ENCODE results near the gene KCTD5. TPM values are rescaled to one million over a fixed set of nuclear protein-coding genes. Genes with fewer than 3 reads are reported as not detected.
A peak's percentile ranks its signal among the peaks of the same experiment; 100 is the strongest.
"Not testable (repeated sequence)": the region's sequence is repeated elsewhere in the genome, so short reads cannot be mapped to it uniquely, and the experiment has no call there.

The KCTD5 gene, protein sequence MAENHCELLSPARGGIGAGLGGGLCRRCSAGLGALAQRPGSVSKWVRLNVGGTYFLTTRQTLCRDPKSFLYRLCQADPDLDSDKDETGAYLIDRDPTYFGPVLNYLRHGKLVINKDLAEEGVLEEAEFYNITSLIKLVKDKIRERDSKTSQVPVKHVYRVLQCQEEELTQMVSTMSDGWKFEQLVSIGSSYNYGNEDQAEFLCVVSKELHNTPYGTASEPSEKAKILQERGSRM
- total RNA-seq, result 10 to 100 TPM; 13.5 to 14.3 TPM
- long read RNA-seq, donor 1, partial matches to known transcripts, result 1 of 8 reads
- long read RNA-seq, donor 1, other reads (novel, unspliced or antisense), result 3 of 8 reads
- long read RNA-seq, donor 2, partial matches to known transcripts, result 0 of 6 reads
- long read RNA-seq, donor 2, other reads (novel, unspliced or antisense), result 4 of 6 reads

DNA sequence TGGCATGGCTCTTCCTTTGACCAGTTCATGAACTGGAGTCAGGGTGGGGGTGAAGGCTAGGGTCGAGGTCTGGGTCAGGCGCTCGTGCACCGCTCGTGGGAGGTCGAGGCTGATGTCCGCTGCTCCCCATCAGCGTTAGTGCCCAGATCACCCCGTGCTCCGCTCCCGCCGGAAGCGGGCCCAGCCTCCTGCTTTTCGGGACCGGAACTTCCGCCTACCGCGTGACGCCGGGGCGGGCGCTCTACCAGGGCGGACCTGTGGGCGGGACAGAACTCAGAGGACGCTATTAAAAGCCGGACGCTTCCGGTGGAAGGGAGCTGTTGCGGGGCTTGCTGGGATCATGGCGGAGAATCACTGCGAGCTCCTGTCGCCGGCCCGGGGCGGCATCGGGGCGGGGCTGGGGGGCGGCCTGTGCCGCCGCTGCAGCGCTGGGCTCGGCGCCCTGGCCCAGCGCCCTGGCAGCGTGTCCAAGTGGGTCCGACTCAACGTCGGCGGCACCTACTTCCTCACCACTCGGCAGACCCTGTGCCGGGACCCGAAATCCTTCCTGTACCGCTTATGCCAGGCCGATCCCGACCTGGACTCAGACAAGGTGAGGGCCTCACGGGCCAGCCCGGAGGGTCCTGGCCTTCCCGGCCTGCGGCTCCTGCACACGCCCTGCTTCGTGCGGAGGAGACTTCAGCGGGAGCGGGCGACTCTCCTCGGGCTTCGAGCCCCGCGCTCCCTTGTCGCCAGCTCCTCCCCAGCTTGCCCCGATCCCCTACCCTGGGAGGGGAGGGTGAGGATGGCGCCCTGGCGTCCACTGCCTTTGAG is at the start of gene KCTD5:
Gene KCTD5 (plus strand): TSS at position 315 of the 813 bp plus-strand sequence. CDS start 26 bp downstream, at position 341.
- intact Hi-C loops (cut with DNase I), result no loop called here
- peak; percentile 99 for DNase-seq (ENCODE audit: low spot score)

DNA sequence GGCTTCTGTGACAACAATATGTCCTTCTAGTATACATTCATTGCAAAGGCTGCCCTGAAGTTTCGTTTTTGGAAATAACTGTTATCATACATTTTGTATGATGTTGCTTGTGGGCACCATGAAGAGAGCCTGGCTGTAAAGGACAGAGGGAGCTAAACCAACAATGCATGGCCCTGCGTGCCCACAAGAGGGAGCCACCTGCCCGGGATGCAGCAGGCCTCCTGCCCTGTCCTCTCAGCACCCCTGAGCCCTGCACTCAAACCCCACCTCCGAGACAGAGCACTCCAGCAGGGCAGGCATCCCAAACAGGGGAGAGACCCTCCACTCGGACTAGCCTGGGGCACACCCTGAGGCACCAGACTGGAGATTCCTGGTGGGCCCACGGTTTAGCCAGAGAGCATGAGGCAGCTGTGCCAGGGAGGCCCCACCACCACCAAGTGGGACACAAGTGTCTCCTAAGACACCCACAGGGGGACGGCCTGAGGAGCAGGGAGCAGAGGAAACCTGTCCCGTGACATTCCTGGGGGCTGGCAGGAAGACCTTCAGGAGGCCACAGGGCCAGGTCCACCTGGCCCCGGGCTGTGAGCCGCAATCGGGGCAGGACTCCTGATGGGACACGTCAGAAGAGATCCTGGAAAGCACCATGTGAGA is 43.1 kb upstream of the KCTD5 start:
- peak; percentile 87 for DNase-seq (ENCODE audit: low spot score)
- intact Hi-C loops (cut with DNase I), result not testable (repeated sequence)

DNA sequence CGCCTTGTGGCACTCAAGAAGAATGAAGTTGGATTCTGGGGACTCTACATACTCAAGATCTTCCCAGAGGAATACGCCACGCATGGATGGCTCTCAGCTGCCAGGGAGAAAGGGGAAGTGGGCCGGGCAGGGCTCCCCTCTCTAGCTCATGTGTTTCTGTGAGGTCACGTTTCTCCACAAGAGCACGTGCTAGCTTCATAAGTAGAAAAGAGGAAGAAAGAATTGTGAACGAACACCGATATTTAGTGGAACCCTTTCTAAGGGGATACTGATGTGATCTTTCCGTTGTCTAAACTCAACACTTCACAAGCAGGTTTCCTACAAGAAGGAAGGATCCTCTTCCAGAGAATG is 42.6 kb upstream of the KCTD5 start:
- DNase-seq (ENCODE audit: low spot score); intact Hi-C loops (cut with DNase I): not testable (repeated sequence)

DNA sequence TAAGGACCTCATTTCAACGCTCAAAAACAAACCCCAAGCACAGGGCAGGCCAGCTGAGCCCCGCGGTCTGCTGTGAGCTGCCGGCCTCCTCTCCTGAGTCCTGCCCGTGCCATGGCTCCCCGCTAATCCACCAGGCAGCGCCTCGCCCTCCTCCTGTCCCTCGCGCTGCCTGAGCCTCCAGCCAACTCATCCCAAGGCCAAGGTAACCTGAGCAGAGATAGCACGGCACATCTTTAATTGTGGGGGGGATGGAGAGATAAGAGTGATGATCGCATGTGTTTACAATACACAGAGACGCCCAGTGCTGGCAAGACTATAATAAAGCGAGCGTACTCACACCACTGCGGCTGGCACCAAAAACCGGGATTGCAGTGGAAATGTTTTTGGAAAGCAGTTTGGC is 39.8 kb upstream of the KCTD5 start:
- DNase-seq (ENCODE audit: low spot score); intact Hi-C loops (cut with DNase I): not testable (repeated sequence)

DNA sequence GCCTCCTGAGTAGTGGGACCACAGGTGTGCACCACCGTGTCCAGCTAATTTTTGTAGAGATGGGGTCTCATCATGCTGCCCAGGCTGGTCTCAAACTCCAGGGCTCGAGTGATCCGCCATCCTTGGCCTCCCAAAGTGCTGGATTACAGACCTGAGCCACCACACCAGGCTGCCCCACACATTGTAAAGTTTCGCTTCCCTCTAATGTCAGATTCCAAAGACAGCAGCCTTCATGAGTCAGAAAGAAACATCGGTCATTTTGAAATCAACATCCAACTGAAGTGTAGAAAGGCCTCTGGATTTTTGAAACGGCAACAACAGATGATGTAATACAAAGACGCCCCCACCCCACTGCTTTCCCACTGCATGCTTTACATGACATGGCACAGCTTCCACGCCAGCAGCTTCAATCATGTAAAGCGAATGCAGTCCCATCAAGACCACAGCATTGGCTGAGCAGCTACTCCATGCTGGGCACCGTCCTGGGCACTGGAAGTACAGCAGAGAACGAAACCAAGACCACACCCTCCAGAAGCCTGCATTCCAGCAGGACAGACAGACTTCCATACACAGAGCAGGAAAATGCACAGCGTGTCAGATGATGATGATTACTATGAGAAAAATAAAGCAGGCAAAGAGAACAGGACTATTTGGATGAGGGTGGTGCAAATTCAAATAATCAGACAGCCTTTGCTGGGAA is 37.4 kb upstream of the KCTD5 start:
- intact Hi-C loops (cut with DNase I), result not testable (repeated sequence)

DNA sequence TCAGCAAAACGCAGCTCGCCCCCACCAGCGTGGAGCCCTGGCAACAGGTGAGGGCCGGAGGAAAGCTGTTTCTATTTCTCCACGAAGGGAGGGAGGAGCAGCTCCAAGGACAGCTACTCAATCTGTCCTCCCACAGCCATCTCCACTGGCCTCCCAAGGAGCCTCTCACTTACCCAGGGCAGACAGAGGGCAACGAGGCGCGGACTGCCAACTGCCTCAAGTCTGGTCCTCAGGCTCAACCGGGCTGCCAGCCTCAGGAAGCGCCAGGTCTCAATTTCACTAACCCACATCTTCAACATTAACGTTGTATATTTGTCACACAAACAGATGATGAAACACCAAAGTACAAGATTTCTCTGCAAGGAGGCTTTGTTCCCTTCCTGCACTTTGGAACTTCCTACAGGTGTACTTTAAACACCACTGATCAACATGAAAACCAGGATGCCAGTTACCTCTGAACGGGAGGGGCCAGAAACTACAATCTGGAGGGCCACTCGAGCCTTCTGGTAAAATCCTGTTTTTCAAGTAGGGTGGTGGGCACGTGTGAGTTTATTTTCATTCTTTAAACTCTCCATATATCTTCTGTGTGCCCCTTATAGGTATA is 31.0 kb upstream of the KCTD5 start:
- DNase-seq (ENCODE audit: low spot score); intact Hi-C loops (cut with DNase I): not testable (repeated sequence)

More for the DNA sequence above, 37.4 kb upstream of the KCTD5 start:
- not testable (repeated sequence) for DNase-seq (ENCODE audit: low spot score)

DNA sequence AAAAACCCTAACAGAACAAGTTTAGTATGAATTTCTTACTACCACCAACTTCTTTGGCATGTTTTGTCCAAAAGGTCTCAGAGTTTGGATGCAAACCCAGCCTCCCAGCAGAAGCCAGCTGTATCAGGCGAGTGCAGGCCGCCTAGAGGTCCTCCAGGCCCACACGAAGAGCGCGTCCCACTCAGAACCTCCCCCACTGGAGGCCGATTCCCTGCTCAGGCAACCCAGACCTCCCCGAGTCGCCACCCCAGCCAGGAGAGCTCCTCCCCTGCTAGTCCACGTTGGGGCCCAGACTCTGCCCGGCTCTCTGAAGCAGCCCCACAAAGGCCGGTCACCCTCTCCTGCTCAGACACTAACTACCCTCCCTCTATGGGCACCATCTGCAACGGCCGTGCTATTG is 28.4 kb upstream of the KCTD5 start:
- intact Hi-C loops (cut with DNase I); DNase-seq (ENCODE audit: low spot score): not testable (repeated sequence)

DNA sequence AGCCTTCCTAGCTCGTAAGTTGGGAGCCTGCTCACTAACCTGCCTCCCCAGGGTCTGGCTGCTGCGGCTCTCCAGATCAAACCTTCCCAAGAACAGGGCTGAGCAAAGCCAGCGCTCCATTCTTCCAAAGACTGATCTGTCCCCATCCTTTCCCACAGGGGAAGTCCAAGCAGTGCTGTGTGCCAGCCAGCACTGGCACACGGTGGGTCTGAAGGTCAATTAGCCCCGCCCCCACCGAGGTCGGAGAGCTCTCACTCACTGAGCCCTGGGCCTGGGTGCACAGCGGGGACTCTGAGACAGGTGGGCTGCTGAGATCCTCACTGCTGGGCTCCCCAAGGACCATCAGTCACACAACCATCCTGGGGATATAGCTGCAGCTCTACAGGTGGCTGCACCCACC is 27.4 kb upstream of the KCTD5 start:
- DNase-seq (ENCODE audit: low spot score); intact Hi-C loops (cut with DNase I): not testable (repeated sequence)

DNA sequence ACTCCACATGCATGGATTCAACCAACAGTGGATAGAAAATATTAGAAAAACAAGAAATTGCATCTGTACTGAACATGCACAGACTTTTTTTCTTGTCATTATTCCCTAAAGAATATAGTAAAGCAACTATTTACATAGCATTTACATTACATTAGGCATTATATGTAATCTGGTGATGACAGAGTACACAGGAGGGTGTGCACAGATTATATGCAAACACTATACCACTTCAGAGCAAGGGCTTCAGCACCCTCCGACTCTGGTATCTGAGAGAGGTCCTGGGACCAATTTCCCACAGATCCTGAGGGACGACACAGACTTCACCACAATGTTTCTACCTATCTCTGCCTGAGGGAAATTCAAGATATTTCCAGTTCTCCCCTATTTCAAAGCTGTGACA is 25.3 kb upstream of the KCTD5 start:
- intact Hi-C loops (cut with DNase I), result no loop called here

DNA sequence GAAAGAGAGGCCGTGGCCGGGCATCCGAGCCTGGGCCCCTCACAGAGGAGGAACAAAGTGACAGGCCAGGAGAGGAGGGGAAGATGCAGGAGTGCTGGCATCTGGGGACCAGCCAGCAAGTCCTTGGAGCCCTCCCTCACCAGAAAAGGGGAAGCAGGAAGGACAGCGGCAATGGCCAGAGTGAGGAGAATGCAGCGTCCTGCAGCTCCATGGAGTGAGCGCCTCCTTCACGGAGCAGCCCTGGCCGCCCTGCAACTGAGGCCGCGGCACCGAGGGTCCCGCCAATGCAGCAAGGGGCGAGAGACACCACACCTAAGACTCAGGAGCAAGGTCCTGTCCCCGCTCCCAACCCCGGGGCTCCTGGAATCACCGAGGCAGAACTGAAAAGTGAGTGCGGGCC is 24.5 kb upstream of the KCTD5 start:
- DNase-seq (ENCODE audit: low spot score); intact Hi-C loops (cut with DNase I): not testable (repeated sequence)

More for the DNA sequence above, 25.3 kb upstream of the KCTD5 start:
- DNase-seq (ENCODE audit: low spot score), result no peak

DNA sequence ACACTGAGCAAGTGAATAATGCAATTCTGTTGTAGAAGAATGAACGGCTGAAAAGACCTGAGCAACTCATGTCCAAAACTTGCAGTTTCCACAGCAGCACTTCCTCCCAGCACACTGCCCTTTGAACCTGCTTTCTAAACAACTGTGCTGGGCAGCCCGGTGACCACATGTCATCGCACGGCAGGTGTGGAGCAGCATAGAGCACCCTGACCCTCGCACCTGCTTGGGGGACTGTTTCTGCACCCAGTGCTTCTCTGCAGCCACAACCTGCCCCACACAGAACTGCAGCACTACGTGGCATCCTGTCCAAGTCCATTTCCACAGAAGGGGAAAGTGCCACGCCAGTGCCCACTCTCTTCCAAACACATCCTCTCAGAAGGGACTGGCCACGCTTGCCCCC is 22.8 kb upstream of the KCTD5 start:
- DNase-seq (ENCODE audit: low spot score); intact Hi-C loops (cut with DNase I): not testable (repeated sequence)

DNA sequence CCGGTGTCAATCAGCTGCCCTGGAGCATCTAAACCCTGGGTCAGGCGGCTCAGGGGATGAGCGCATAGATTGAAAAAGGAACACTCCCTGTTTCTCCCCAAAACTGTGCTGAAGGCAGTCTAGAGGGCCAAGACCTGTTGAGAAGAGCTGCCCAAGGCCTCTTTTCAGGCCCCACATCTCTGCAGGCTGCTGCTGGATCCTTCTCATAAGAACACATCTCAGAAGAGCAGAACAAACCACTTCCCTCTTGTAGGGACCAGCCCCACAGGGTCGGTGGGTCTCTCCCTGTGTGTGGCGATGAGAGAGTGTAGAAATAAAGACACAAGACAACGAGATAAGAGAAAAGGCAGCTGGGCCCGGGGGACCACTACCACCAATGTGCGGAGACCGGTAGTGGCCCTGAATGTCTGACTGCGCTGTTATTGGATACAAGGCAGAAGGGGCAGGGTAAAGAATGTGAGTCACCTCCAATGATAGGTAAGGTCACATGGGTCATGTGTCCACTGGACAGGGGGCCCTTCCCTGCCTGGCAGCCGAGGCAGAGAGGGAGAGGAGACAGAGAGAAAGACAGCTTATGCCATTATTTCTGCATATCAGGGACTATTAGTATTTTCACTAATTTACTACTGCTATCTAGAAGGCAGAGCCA is 22.2 kb upstream of the KCTD5 start:
- intact Hi-C loops (cut with DNase I); DNase-seq (ENCODE audit: low spot score): not testable (repeated sequence)

DNA sequence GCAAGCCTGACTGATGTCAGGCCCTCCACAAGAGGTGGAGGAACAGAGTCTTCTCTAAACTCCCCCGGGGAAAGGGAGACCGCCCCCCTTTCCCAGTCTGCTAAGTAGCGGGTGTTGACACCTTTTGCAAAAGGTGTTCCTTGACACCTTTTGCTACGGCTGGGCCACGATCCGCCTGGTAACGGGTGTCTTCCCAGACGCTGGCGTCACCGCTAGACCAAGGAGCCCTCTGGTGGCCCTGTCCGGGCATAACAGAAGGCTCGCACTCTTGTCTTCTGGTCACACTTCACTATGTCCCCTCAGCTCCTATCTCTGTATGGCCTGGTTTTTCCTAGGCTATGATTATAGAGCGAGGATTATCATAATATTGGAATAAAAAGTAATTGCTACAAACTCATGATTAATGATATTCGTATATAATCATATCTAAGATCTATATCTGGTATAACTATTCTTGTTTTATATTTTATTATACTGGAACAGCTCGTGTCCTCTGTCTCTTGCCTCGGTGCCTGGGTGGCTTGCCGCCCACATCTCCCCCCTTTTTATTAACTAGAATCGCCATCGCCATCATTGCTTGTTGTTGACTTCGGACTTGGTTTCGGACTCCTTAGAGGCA is 21.5 kb upstream of the KCTD5 start:
- intact Hi-C loops (cut with DNase I); DNase-seq (ENCODE audit: low spot score): not testable (repeated sequence)

DNA sequence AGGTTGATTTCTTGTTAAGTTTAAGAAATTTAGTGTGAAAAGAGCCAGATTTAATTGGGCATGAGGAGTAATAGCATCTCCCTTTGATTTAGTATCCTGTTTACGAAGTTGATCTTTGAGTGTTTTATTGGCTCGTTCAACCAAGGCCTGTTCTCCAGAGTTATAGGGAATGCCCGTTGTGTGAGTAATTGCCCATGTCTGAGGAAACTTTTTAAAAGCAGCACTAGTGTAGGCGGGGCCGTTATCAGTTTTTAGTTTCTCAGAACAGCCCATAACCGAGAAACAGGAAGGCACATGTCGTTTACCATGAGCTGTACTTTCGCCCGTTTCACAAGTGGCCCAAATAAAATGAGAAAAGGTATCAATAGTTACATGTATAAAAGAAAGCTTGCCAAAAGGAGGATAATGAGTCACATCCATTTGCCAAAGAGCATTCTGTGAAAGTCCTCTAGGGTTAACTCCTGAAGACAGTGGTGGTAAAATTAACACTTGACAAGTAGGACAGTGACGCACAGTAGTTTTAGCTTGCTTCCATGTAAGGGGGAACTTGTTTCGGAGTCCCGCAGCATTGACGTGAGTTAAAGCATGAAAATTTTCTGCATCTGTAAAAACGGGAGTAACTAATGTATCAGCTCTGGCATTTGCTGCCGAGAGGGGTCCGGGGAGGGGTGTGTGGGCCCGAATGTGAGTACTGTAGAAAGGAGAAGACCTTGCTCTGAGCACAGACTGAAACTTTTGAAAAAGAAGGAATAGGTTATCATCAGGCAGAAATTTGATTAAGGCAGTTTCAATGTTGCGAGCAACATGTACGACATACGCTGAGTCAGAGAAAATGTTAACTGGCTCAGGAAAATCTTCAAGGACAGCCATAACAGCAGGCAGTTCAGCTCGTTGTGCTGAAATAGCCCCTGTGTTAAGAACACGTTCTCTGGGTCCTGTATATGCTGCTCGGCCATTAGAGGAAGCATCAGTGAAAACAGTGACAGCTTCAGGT is 18.5 kb upstream of the KCTD5 start:
- intact Hi-C loops (cut with DNase I), result loop anchor here in 1 of 2 donors (1.0 kb wide), 1 partner anchor 39 kb away; no protein-coding TSS in a partner anchor

DNA sequence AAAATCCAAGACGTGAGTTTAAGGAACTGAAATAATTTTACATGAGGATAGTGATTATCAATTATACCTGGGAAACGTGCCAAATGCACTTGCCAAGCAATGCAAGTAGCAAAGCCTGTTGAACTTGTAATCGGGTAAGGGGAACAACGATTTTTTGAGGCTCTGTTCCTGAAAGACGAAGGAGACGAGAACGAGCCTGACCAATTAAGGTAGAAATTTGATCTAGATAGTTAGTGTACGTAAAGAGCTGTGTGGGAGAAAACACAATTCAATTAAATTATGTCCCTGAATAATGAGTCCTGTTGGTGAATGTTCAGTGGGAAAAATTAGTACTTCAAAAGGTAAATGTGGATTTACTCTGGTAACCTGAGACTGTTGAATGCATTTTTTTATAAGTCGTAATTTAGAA is 17.7 kb upstream of the KCTD5 start:
- DNase-seq (ENCODE audit: low spot score), result no peak
- intact Hi-C loops (cut with DNase I), result no loop called here

More for the DNA sequence above, 18.5 kb upstream of the KCTD5 start:
- DNase-seq (ENCODE audit: low spot score), result no peak

DNA sequence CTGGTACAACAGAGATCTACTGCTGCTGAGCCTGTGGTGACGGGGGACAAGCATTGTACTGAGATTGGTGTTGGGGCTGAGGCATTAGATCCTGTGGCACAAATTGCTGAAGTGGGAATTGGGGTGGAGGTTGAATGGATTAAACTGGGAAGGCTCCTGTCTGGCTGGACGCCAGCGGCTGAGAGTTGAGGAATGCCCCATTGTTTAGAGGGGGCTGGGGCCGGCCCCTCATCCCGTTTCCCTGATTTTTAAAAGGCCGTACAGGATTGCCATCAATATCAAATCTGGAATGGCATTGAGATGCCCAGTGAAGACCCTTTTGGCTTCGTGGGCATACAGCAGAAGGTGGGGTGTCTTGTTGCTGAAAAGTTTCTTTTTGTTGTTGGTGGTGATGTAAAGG is 15.7 kb upstream of the KCTD5 start:
- not testable (repeated sequence) for DNase-seq (ENCODE audit: low spot score)
- intact Hi-C loops (cut with DNase I), result loop anchor here in 1 of 2 donors (5.0 kb wide), 1 partner anchor 506 kb away; no protein-coding TSS in a partner anchor
